Measurements from ENCODE around the gene GPR107. TPM values are rescaled to one million over a fixed set of nuclear protein-coding genes. Genes with fewer than 3 reads are reported as not detected.

Gene GPR107
- total RNA-seq, 2 experiments from 2014 or later, result 18.2 to 19.0 TPM

GRCh38 chr9:130101915-130102314 lies 48.2 kb downstream of the GPR107 start:
- intact Hi-C loops (cut with micrococcal nuclease), result no loop called here
- POLR2A ChIA-PET, result no interaction called here
- ATAC-seq (no peak), DNase-seq (no peak)
- CTCF ChIA-PET, result interaction anchor here (1.0 to 1.3 kb wide), 2 partner anchors 31 to 217 kb away, joined by 3 to 5 read pairs; no protein-coding TSS in a partner anchor
- Mint-ChIP-seq H3K4me3 (no peak overlapping the region), H3K36me3 (ENCODE audit: low read depth) (peaks cover 48% of the 10 kb centered on the region), H3K27ac (no peak overlapping the region), H3K27me3 (no peaks in the 10 kb centered on the region), H3K4me1 (ENCODE audit: low read depth) (peaks cover 5% of the 10 kb centered on the region), H3K9me3 (no peaks in the 10 kb centered on the region)
- TF ChIP-seq, protein P1, sequence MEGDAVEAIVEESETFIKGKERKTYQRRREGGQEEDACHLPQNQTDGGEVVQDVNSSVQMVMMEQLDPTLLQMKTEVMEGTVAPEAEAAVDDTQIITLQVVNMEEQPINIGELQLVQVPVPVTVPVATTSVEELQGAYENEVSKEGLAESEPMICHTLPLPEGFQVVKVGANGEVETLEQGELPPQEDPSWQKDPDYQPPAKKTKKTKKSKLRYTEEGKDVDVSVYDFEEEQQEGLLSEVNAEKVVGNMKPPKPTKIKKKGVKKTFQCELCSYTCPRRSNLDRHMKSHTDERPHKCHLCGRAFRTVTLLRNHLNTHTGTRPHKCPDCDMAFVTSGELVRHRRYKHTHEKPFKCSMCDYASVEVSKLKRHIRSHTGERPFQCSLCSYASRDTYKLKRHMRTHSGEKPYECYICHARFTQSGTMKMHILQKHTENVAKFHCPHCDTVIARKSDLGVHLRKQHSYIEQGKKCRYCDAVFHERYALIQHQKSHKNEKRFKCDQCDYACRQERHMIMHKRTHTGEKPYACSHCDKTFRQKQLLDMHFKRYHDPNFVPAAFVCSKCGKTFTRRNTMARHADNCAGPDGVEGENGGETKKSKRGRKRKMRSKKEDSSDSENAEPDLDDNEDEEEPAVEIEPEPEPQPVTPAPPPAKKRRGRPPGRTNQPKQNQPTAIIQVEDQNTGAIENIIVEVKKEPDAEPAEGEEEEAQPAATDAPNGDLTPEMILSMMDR (IDR thresholded peaks at IDR 0.05), result no peak

- POLR2A ChIA-PET, result no interaction called here
- TF ChIP-seq, protein P1 (IDR thresholded peaks at IDR 0.05), result no peak
- CTCF ChIA-PET, result interaction anchor here (1.5 to 1.8 kb wide), 2 partner anchors 132 to 138 kb away, joined by 5 to 7 read pairs; no protein-coding TSS in a partner anchor
- H3K9me3 Mint-ChIP-seq, result no peaks in the 10 kb centered on the region
- H3K27ac Mint-ChIP-seq, result peak overlapping the region; percentile 16
- H3K4me1 Mint-ChIP-seq (ENCODE audit: low read depth), result peaks cover 23% of the 10 kb centered on the region
- ATAC-seq, result no peak
- peaks cover 46% of the 10 kb centered on the region for H3K36me3 Mint-ChIP-seq (ENCODE audit: low read depth)
- intact Hi-C loops (cut with micrococcal nuclease), result no loop called here
- no peaks in the 10 kb centered on the region for H3K27me3 Mint-ChIP-seq
- no peak overlapping the region for H3K4me3 Mint-ChIP-seq
- DNase-seq, result no peak
Observed at GRCh38 chr9:130104491-130105193, 50.9 kb downstream of the GPR107 start.

DNA sequence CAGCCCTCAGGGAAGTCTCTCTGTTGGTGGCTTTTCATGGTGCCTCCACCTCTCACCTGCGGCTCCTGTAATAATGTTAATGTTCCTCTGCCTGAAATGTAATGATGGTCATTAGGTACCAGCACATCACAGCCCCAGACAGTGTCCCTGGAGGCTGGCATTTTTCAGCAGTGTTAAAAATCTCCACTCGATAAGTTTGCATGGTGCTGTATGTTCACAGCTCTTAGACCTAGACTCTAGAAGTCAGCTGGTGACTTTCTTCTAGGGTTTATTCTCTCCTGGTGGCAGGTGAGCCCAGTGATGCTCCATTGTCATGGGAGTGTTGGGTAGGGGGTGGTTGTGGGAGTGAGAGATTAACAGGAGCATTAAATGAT lies 53.1 kb downstream of the GPR107 start:
- Mint-ChIP-seq H3K4me3 (no peak overlapping the region), H3K36me3 (ENCODE audit: low read depth) (peaks cover 44% of the 10 kb centered on the region), H3K27me3 (no peaks in the 10 kb centered on the region), H3K9me3 (no peaks in the 10 kb centered on the region), H3K4me1 (ENCODE audit: low read depth) (peaks cover 33% of the 10 kb centered on the region), H3K27ac (peak overlapping the region; percentile 81)
- peak; percentile 10 for ATAC-seq
- intact Hi-C loops (cut with micrococcal nuclease), result loop anchor here (1.0 kb wide), 1 partner anchor 129 kb away; no protein-coding TSS in a partner anchor
- ChIA-PET POLR2A (interaction anchor here (0.7 to 2.6 kb wide), 10 partner anchors 22 to 174 kb away, joined by 3 to 19 read pairs (median 4); no protein-coding TSS in a partner anchor), CTCF (interaction anchor here (0.6 to 7.9 kb wide), 37 partner anchors 9 to 321 kb away, joined by 3 to 111 read pairs (median 5); partner anchors contain the start of gene NCS1)
- DNase-seq, result no peak
- TF ChIP-seq, protein P1 (IDR thresholded peaks at IDR 0.05), result no peak

DNA sequence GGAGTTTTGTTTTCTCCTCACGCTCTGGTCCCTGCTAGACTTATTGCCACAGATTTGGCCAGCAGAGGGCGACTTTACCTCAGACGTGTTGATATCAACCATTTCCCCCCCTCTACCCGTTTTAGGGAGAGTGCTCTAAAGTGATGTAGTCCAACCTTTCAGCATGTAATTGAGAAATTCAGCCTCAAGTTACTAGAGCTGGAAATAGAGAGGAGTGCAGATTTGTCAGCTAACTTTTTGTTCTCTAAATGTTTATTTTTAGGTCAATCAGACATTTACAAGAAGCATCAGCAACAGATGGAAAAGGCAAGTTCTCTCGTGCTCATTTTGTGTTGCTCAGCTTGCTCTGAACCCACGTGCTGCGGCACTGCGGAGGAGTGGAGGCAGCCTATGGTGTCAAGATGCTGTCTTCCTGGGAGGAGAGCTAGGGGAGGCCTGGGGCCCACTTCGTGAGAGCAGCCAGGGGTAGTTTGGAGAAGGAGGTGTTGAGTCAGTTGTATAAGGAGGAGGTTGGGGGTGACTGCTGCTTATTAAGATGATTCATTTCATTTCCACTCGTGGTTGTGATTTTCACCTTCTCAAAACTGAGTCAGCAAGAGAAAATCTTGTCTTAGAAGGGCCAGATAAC lies 53.6 kb downstream of the GPR107 start:
- POLR2A ChIA-PET, result interaction anchor here (0.7 to 2.6 kb wide), 13 partner anchors 21 to 174 kb away, joined by 3 to 19 read pairs (median 3); no protein-coding TSS in a partner anchor
- ATAC-seq, result peak; percentile 89
- peak overlapping the region; percentile 81 for H3K27ac Mint-ChIP-seq
- H3K36me3 Mint-ChIP-seq (ENCODE audit: low read depth), result peaks cover 45% of the 10 kb centered on the region
- CTCF ChIA-PET, result interaction anchor here (0.7 to 7.9 kb wide), 55 partner anchors 8 to 296 kb away, joined by 3 to 111 read pairs (median 4); partner anchors contain the start of gene NCS1
- TF ChIP-seq, protein P1 (IDR thresholded peaks at IDR 0.05), result peak; percentile 95
- peak; percentile 95 for DNase-seq
- no peaks in the 10 kb centered on the region for H3K27me3 Mint-ChIP-seq
- peaks cover 33% of the 10 kb centered on the region for H3K4me1 Mint-ChIP-seq (ENCODE audit: low read depth)
- no peak overlapping the region for H3K4me3 Mint-ChIP-seq
- intact Hi-C loops (cut with micrococcal nuclease), result loop anchor here (1.0 kb wide), 1 partner anchor 129 kb away; no protein-coding TSS in a partner anchor
- H3K9me3 Mint-ChIP-seq, result no peaks in the 10 kb centered on the region

Data from activated CD8-positive, alpha-beta T cell treated with anti-CD3 and anti-CD28 coated beads for 36 hours (primary cell).